Calu3 (cell line): ENCODE measurements around the gene PRSS38. TPM values are rescaled to one million over a fixed set of nuclear protein-coding genes. Genes with fewer than 3 reads are reported as not detected.

Experiments
- BruUV-seq: library from RNA; stranded (reverse); fragments of 400-500 nt; replicated peaks from 2 replicates; lab custom pipeline; 2021; lab: Mats Ljungman, UMichigan
- CTCF ChIA-PET: fragments of 300-600 bp; sonication (Branson Sonifier 250); formaldehyde crosslinking; loops from one replicate; lab custom pipeline; 2022; ENCODE audit warnings: antibody characterized with exemption; lab: Charles Lee
- DNase-seq: peaks from one replicate; pipeline ENCODE4 v3.0.0; 2022
- H3K27ac Mint-ChIP-seq: one replicate; pipeline ENCODE4 v1.8.0; 2022; ENCODE audit warnings: mixed read lengths; ENCODE audit not compliant: unreplicated experiment
- H3K27me3 Mint-ChIP-seq: one replicate; pipeline ENCODE4 v1.8.0; 2022; ENCODE audit warnings: mixed read lengths; ENCODE audit not compliant: unreplicated experiment
- H3K36me3 Mint-ChIP-seq: one replicate; pipeline ENCODE4 v1.8.0; 2022; ENCODE audit warnings: mild to moderate bottlenecking, moderate library complexity, mixed read lengths; ENCODE audit not compliant: insufficient read depth, unreplicated experiment
- H3K4me1 Mint-ChIP-seq: one replicate; pipeline ENCODE4 v1.8.0; 2022; ENCODE audit warnings: mild to moderate bottlenecking, low read depth, mixed read lengths; ENCODE audit not compliant: unreplicated experiment
- H3K4me3 Mint-ChIP-seq: one replicate; pipeline ENCODE4 v1.8.0; 2022; ENCODE audit warnings: mild to moderate bottlenecking, low read depth, moderate library complexity, mixed read lengths; ENCODE audit not compliant: unreplicated experiment
- H3K9me3 Mint-ChIP-seq: one replicate; pipeline ENCODE4 v1.8.0; 2022; ENCODE audit warnings: low read depth, mixed read lengths; ENCODE audit not compliant: unreplicated experiment
- CTCF ChIP-seq: fragments of 200-600 bp; IDR thresholded peaks from one replicate; pipeline ENCODE4 v1.8.0; 2022; ENCODE audit warnings: antibody characterized with exemption; ENCODE audit not compliant: unreplicated experiment
- intact Hi-C: fragments of 100-400 bp; cut with micrococcal nuclease; formaldehyde crosslinking; loops from one replicate; pipeline ENCODE4 v1.10.0; 2022; ENCODE audit not compliant: unreplicated experiment
- total RNA-seq: library from RNA; stranded (reverse); gene quantifications from 2 replicates; pipeline ENCODE4 v1.2.3, GENCODE V29; 2022

Gene PRSS38
- total RNA-seq, 1 experiment from 2014 or later = not detected

GRCh38 chr1:227782226-227782625, 33.2 kb upstream of the PRSS38 start:
- no peak for TF ChIP-seq CTCF
- no peak overlapping the region for H3K27ac Mint-ChIP-seq
- no TSS peak for BruUV-seq
- intact Hi-C loops = no loop called here
- H3K4me3 Mint-ChIP-seq = no peak overlapping the region
- no peaks in the 10 kb centered on the region for H3K9me3 Mint-ChIP-seq
- peaks cover 18% of the 10 kb centered on the region for H3K36me3 Mint-ChIP-seq
- CTCF ChIA-PET = interaction anchor here (0.7 kb wide), 1 partner anchor 464 kb away, joined by 3 read pairs; the partner anchor contains the start of gene CDC42BPA
- H3K27me3 Mint-ChIP-seq = peaks cover 16% of the 10 kb centered on the region
- peaks cover 11% of the 10 kb centered on the region for H3K4me1 Mint-ChIP-seq
- DNase-seq = no peak

GRCh38 chr1:227785094-227785804, 30.2 kb upstream of the PRSS38 start:
- TF ChIP-seq CTCF = no peak
- Mint-ChIP-seq H3K36me3 (peaks cover 32% of the 10 kb centered on the region), H3K27me3 (peaks cover 16% of the 10 kb centered on the region), H3K27ac (no peak overlapping the region), H3K4me1 (peaks cover 14% of the 10 kb centered on the region), H3K4me3 (no peak overlapping the region), H3K9me3 (no peaks in the 10 kb centered on the region)
- CTCF ChIA-PET = no interaction called here
- intact Hi-C loops = no loop called here
- no TSS peak for BruUV-seq
- no peak for DNase-seq

GRCh38 chr1:227785805-227786671, 29.4 kb upstream of the PRSS38 start:
- BruUV-seq = no TSS peak
- Mint-ChIP-seq H3K27ac (no peak overlapping the region), H3K27me3 (peaks cover 16% of the 10 kb centered on the region), H3K4me3 (peak overlapping the region; percentile 72), H3K36me3 (peaks cover 32% of the 10 kb centered on the region), H3K9me3 (no peaks in the 10 kb centered on the region), H3K4me1 (peaks cover 14% of the 10 kb centered on the region)
- intact Hi-C loops = loop anchor here (2.0 kb wide), 1 partner anchor 161 kb away; the partner anchor contains the start of gene WNT9A
- TF ChIP-seq CTCF = no peak
- no peak for DNase-seq
- CTCF ChIA-PET = no interaction called here

GRCh38 chr1:227786673-227787512, 28.6 kb upstream of the PRSS38 start:
- CTCF ChIA-PET = interaction anchor here (1.1 kb wide), 1 partner anchor 220 kb away, joined by 7 read pairs; the partner anchor contains the start of gene WNT3A
- Mint-ChIP-seq H3K27me3 (peaks cover 16% of the 10 kb centered on the region), H3K4me3 (peak overlapping the region; percentile 72), H3K4me1 (peaks cover 14% of the 10 kb centered on the region), H3K36me3 (peaks cover 32% of the 10 kb centered on the region), H3K9me3 (no peaks in the 10 kb centered on the region), H3K27ac (peak overlapping the region; percentile 22)
- no peak for DNase-seq
- BruUV-seq = no TSS peak
- TF ChIP-seq CTCF = no peak
- intact Hi-C loops = loop anchor here (2.0 kb wide), 1 partner anchor 160 kb away; the partner anchor contains the start of gene WNT9A
